HEK293 (cell line): ENCODE measurements around the gene FYB1.

Source experiments
- BCL6B ChIP-seq: fragments of 450-650 bp; formaldehyde crosslinking; IDR thresholded peaks from 2 replicates; pipeline ENCODE4 v1.5.1; 2017; ENCODE audit warnings: missing biosample characterization, missing genetic modification characterization
- GLI4 ChIP-seq: fragments of 450-650 bp; formaldehyde crosslinking; IDR thresholded peaks from 2 replicates; pipeline ENCODE4 v1.5.1; 2016; ENCODE audit warnings: missing biosample characterization, missing genetic modification characterization
- HOXA7 ChIP-seq: sonication (generic); formaldehyde crosslinking; IDR thresholded peaks from 2 replicates; pipeline ENCODE4 v1.8.1; 2022; ENCODE audit warnings: missing genetic modification reagents, borderline replicate concordance
- HOXD13 ChIP-seq: sonication (generic); formaldehyde crosslinking; IDR thresholded peaks from 2 replicates; pipeline ENCODE4 v1.8.0; 2022; ENCODE audit warnings: missing genetic modification reagents, borderline replicate concordance
- KLF8 ChIP-seq: fragments of 450-650 bp; formaldehyde crosslinking; IDR thresholded peaks from 2 replicates; pipeline ENCODE4 v1.5.1; 2016; ENCODE audit warnings: missing biosample characterization, missing genetic modification characterization
- MZF1 ChIP-seq: fragments of 450-650 bp; formaldehyde crosslinking; IDR thresholded peaks from 2 replicates; pipeline ENCODE4 v1.5.1; 2017; ENCODE audit warnings: missing biosample characterization, missing genetic modification characterization, borderline replicate concordance
- OSR2 ChIP-seq: fragments of 450-650 bp; formaldehyde crosslinking; IDR thresholded peaks from 2 replicates; pipeline ENCODE4 v1.5.1; 2016; ENCODE audit warnings: missing biosample characterization, missing genetic modification characterization
- PATZ1 ChIP-seq: fragments of 450-650 bp; formaldehyde crosslinking; IDR thresholded peaks from 2 replicates; pipeline ENCODE4 v1.5.1; 2016; ENCODE audit warnings: missing biosample characterization, missing genetic modification characterization
- PRDM1 ChIP-seq: fragments of 450-650 bp; formaldehyde crosslinking; IDR thresholded peaks from 2 replicates; pipeline ENCODE4; 2016; ENCODE audit warnings: missing biosample characterization, missing genetic modification characterization
- SCRT2 ChIP-seq: fragments of 450-650 bp; formaldehyde crosslinking; IDR thresholded peaks from 2 replicates; pipeline ENCODE4 v1.5.1; 2016; ENCODE audit warnings: missing biosample characterization, missing genetic modification characterization
- SP2 ChIP-seq: fragments of 450-650 bp; formaldehyde crosslinking; IDR thresholded peaks from 2 replicates; pipeline ENCODE4 v1.5.1; 2016; ENCODE audit warnings: missing biosample characterization, missing genetic modification characterization
- ZBTB1 ChIP-seq: fragments of 450-650 bp; formaldehyde crosslinking; IDR thresholded peaks from 2 replicates; pipeline ENCODE4 v1.5.1; 2016; ENCODE audit warnings: missing biosample characterization, missing genetic modification characterization
- ZBTB20 ChIP-seq: fragments of 450-650 bp; formaldehyde crosslinking; IDR thresholded peaks from 2 replicates; pipeline ENCODE4 v1.5.1; 2016; ENCODE audit warnings: missing biosample characterization, missing genetic modification characterization
- ZBTB48 ChIP-seq: fragments of 450-650 bp; formaldehyde crosslinking; IDR thresholded peaks from 2 replicates; pipeline ENCODE4 v1.5.1; 2016; ENCODE audit warnings: missing biosample characterization, missing genetic modification characterization
- ZBTB8A ChIP-seq: fragments of 450-650 bp; formaldehyde crosslinking; IDR thresholded peaks from 2 replicates; pipeline ENCODE4 v1.5.1; 2016; ENCODE audit warnings: missing biosample characterization, missing genetic modification characterization
- ZEB2 ChIP-seq: fragments of 450-650 bp; formaldehyde crosslinking; IDR thresholded peaks from 2 replicates; pipeline ENCODE4 v1.5.1; 2016; ENCODE audit warnings: missing biosample characterization, missing genetic modification characterization
- ZFHX2 ChIP-seq: fragments of 450-650 bp; formaldehyde crosslinking; conservative IDR thresholded peaks from 2 replicates; pipeline ENCODE4 v1.5.1; 2016; ENCODE audit warnings: missing biosample characterization, missing genetic modification characterization
- ZNF10 ChIP-seq: fragments of 450-650 bp; formaldehyde crosslinking; IDR thresholded peaks from 2 replicates; pipeline ENCODE4 v1.5.1; 2017; ENCODE audit warnings: missing biosample characterization, missing genetic modification characterization
- ZNF174 ChIP-seq: fragments of 450-650 bp; formaldehyde crosslinking; IDR thresholded peaks from 2 replicates; pipeline ENCODE4 v1.5.0; 2017; ENCODE audit warnings: missing biosample characterization, mild to moderate bottlenecking, missing genetic modification characterization
- ZNF2 ChIP-seq: fragments of 450-650 bp; formaldehyde crosslinking; IDR thresholded peaks from 2 replicates; pipeline ENCODE4 v1.5.1; 2016; ENCODE audit warnings: missing biosample characterization, missing genetic modification characterization
- ZNF239 ChIP-seq: fragments of 450-650 bp; formaldehyde crosslinking; IDR thresholded peaks from 2 replicates; pipeline ENCODE4 v1.5.1; 2016; ENCODE audit warnings: missing biosample characterization, missing genetic modification characterization
- ZNF335 ChIP-seq: fragments of 450-650 bp; formaldehyde crosslinking; conservative IDR thresholded peaks from 2 replicates; pipeline ENCODE4 v1.5.1; 2016; ENCODE audit warnings: missing biosample characterization, missing genetic modification characterization
- ZNF514 ChIP-seq: fragments of 450-650 bp; formaldehyde crosslinking; IDR thresholded peaks from 2 replicates; pipeline ENCODE4 v1.5.1; 2016; ENCODE audit warnings: missing biosample characterization, missing genetic modification characterization
- ZNF660 ChIP-seq: fragments of 450-650 bp; IDR thresholded peaks from 2 replicates; pipeline ENCODE4 v1.5.1; 2018; ENCODE audit warnings: missing biosample characterization, mild to moderate bottlenecking, missing genetic modification characterization
- ZNF692 ChIP-seq: fragments of 450-650 bp; formaldehyde crosslinking; IDR thresholded peaks from 2 replicates; pipeline ENCODE4 v1.5.1; 2016; ENCODE audit warnings: missing biosample characterization, missing genetic modification characterization
- ZNF837 ChIP-seq: fragments of 450-650 bp; formaldehyde crosslinking; IDR thresholded peaks from 2 replicates; pipeline ENCODE4 v1.5.1; 2016; ENCODE audit warnings: missing biosample characterization, missing genetic modification characterization
- TF ChIP-seq, protein P1 (sequence below): fragments of 450-650 bp; formaldehyde crosslinking; IDR thresholded peaks from 2 replicates; pipeline ENCODE4 v1.5.1; 2016; ENCODE audit warnings: missing biosample characterization, missing genetic modification characterization
- TF ChIP-seq, protein P2 (sequence below): fragments of 450-650 bp; formaldehyde crosslinking; IDR thresholded peaks from 2 replicates; pipeline ENCODE4 v1.5.1; 2016; ENCODE audit warnings: missing biosample characterization, missing genetic modification characterization
- TF ChIP-seq, protein P3 (sequence below): fragments of 450-650 bp; formaldehyde crosslinking; IDR thresholded peaks from 2 replicates; pipeline ENCODE4 v1.5.1; 2016; ENCODE audit warnings: missing biosample characterization, missing genetic modification characterization

The FYB1 gene

GRCh38 chr5:39072925-39073766 lies 146.2 kb downstream of the FYB1 start (continued):
- TF ChIP-seq, protein P1, sequence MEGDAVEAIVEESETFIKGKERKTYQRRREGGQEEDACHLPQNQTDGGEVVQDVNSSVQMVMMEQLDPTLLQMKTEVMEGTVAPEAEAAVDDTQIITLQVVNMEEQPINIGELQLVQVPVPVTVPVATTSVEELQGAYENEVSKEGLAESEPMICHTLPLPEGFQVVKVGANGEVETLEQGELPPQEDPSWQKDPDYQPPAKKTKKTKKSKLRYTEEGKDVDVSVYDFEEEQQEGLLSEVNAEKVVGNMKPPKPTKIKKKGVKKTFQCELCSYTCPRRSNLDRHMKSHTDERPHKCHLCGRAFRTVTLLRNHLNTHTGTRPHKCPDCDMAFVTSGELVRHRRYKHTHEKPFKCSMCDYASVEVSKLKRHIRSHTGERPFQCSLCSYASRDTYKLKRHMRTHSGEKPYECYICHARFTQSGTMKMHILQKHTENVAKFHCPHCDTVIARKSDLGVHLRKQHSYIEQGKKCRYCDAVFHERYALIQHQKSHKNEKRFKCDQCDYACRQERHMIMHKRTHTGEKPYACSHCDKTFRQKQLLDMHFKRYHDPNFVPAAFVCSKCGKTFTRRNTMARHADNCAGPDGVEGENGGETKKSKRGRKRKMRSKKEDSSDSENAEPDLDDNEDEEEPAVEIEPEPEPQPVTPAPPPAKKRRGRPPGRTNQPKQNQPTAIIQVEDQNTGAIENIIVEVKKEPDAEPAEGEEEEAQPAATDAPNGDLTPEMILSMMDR = peak; percentile 34; the same call in 1 of the 2 replicates
- peak; percentile 60 for TF ChIP-seq ZEB2 (tag by site-specific recombination)
- peak; percentile 48 for TF ChIP-seq ZFHX2 (tag by site-specific recombination)
- TF ChIP-seq MZF1 (tag by site-specific recombination) = no peak
- TF ChIP-seq ZNF2 (tag by site-specific recombination) = peak; percentile 52
- no peak for TF ChIP-seq BCL6B (tag by site-specific recombination)
- TF ChIP-seq PATZ1 = peak; percentile 62
- TF ChIP-seq ZNF10 (tag by site-specific recombination) = no peak
- TF ChIP-seq OSR2 (tag by site-specific recombination) = peak; percentile 24; the same call in 1 of the 2 replicates
- no peak for TF ChIP-seq GLI4
- no peak for TF ChIP-seq HOXA7
- TF ChIP-seq ZBTB1 (tag by site-specific recombination) = no peak
- TF ChIP-seq ZNF514 (tag by site-specific recombination) = no peak
- peak; percentile 48; the same call in 1 of the 2 replicates for TF ChIP-seq SCRT2 (tag by site-specific recombination)
- peak; percentile 46; the same call in 1 of the 2 replicates for TF ChIP-seq ZNF692 (tag by site-specific recombination)
- no peak for TF ChIP-seq ZNF837 (tag by site-specific recombination)
- peak; percentile 27; the same call in 1 of the 2 replicates for TF ChIP-seq KLF8
- TF ChIP-seq ZBTB20 (tag by site-specific recombination) = peak; percentile 99
- TF ChIP-seq, protein P2, sequence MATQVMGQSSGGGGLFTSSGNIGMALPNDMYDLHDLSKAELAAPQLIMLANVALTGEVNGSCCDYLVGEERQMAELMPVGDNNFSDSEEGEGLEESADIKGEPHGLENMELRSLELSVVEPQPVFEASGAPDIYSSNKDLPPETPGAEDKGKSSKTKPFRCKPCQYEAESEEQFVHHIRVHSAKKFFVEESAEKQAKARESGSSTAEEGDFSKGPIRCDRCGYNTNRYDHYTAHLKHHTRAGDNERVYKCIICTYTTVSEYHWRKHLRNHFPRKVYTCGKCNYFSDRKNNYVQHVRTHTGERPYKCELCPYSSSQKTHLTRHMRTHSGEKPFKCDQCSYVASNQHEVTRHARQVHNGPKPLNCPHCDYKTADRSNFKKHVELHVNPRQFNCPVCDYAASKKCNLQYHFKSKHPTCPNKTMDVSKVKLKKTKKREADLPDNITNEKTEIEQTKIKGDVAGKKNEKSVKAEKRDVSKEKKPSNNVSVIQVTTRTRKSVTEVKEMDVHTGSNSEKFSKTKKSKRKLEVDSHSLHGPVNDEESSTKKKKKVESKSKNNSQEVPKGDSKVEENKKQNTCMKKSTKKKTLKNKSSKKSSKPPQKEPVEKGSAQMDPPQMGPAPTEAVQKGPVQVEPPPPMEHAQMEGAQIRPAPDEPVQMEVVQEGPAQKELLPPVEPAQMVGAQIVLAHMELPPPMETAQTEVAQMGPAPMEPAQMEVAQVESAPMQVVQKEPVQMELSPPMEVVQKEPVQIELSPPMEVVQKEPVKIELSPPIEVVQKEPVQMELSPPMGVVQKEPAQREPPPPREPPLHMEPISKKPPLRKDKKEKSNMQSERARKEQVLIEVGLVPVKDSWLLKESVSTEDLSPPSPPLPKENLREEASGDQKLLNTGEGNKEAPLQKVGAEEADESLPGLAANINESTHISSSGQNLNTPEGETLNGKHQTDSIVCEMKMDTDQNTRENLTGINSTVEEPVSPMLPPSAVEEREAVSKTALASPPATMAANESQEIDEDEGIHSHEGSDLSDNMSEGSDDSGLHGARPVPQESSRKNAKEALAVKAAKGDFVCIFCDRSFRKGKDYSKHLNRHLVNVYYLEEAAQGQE (tag by site-specific recombination) = 0 out of 2 replicates have a peak, but pooled peaks have one; percentile 19
- TF ChIP-seq, protein P3, sequence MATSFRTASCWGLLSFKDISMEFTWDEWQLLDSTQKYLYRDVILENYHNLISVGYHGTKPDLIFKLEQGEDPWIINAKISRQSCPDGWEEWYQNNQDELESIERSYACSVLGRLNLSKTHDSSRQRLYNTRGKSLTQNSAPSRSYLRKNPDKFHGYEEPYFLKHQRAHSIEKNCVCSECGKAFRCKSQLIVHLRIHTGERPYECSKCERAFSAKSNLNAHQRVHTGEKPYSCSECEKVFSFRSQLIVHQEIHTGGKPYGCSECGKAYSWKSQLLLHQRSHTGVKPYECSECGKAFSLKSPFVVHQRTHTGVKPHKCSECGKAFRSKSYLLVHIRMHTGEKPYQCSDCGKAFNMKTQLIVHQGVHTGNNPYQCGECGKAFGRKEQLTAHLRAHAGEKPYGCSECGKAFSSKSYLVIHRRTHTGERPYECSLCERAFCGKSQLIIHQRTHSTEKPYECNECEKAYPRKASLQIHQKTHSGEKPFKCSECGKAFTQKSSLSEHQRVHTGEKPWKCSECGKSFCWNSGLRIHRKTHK (tag by site-specific recombination) = no peak
- no peak for TF ChIP-seq ZNF239 (tag by site-specific recombination)
- no peak for TF ChIP-seq HOXD13 (CRISPR knock-in tag)
- peak; percentile 66 for TF ChIP-seq ZBTB48 (tag by site-specific recombination)
- no peak for TF ChIP-seq ZNF174 (tag by site-specific recombination)
- peak; percentile 34; the same call in 1 of the 2 replicates for TF ChIP-seq ZNF660 (tag by site-specific recombination)
- peak; percentile 80 for TF ChIP-seq ZNF335 (tag by site-specific recombination)
- peak; percentile 80 for TF ChIP-seq PRDM1 (tag by site-specific recombination)
- no peak for TF ChIP-seq ZBTB8A (tag by site-specific recombination)
- peak; percentile 61; the same call in 1 of the 2 replicates for TF ChIP-seq SP2 (tag by site-specific recombination)
